Smooth muscle cell (in vitro differentiated cells): ENCODE results near the gene CLDN4. TPM values are rescaled to one million over a fixed set of nuclear protein-coding genes. Genes with fewer than 3 reads are reported as not detected.
"Not testable (repeated sequence)": the region's sequence is repeated elsewhere in the genome, so short reads cannot be mapped to it uniquely, and the experiment has no call there.

Source experiments
- DNase-seq: peaks from one replicate; lab custom pipeline; 2025; ENCODE audit not compliant: unreplicated experiment; lab: John Stamatoyannopoulos, UW
- H2AFZ ChIP-seq: fragments of 200-600 bp; sonication (generic); 2 replicates; pipeline ENCODE4 v1.6.0; 2016; ENCODE audit warnings: antibody characterized with exemption, low read depth, mild to moderate bottlenecking
- H3F3A ChIP-seq: fragments of 200-600 bp; sonication (generic); 2 replicates; pipeline ENCODE4 v1.6.0; 2017; ENCODE audit warnings: antibody characterized with exemption, low read depth
- H3K27ac ChIP-seq: fragments of 200-600 bp; sonication (generic); 2 replicates; pipeline ENCODE4 v1.5.1; 2016; ENCODE audit warnings: low read depth, mild to moderate bottlenecking
- H3K27me3 ChIP-seq: fragments of 200-600 bp; sonication (generic); 2 replicates; pipeline ENCODE4 v1.6.1; 2016; ENCODE audit warnings: low read depth, mild to moderate bottlenecking
- H3K36me3 ChIP-seq: fragments of 200-600 bp; sonication (generic); 2 replicates; pipeline ENCODE4 v1.5.1; 2016; ENCODE audit warnings: low read depth
- H3K4me1 ChIP-seq: fragments of 200-600 bp; sonication (generic); 2 replicates; pipeline ENCODE4 v1.5.1; 2016; ENCODE audit warnings: low read depth
- H3K4me2 ChIP-seq: fragments of 200-600 bp; sonication (generic); 2 replicates; pipeline ENCODE4 v1.6.0; 2016; ENCODE audit warnings: mild to moderate bottlenecking
- H3K4me3 ChIP-seq: fragments of 200-600 bp; sonication (generic); 2 replicates; pipeline ENCODE4 v1.5.1; 2016; ENCODE audit warnings: mild to moderate bottlenecking
- H3K79me2 ChIP-seq: fragments of 200-600 bp; sonication (generic); 2 replicates; pipeline ENCODE4 v1.6.0; 2016; ENCODE audit warnings: low read depth, mild to moderate bottlenecking
- H3K9ac ChIP-seq: fragments of 200-600 bp; sonication (generic); 2 replicates; pipeline ENCODE4 v1.6.0; 2016; ENCODE audit warnings: low read depth
- H3K9me3 ChIP-seq: fragments of 200-600 bp; sonication (generic); replicated peaks from 2 replicates; pipeline ENCODE4 v1.5.1; 2016; ENCODE audit warnings: low read depth
- H4K20me1 ChIP-seq: fragments of 200-600 bp; sonication (generic); 2 replicates; pipeline ENCODE4 v1.6.0; 2016; ENCODE audit warnings: low read depth
- CTCF ChIP-seq: fragments of 200-600 bp; sonication (generic); IDR thresholded peaks from 2 replicates; pipeline ENCODE4 v1.5.1; 2017; ENCODE audit warnings: borderline replicate concordance, mild to moderate bottlenecking, antibody characterized with exemption; ENCODE audit not compliant: insufficient read depth, poor library complexity, severe bottlenecking
- WGBS: methylation state at CpG from one replicate; pipeline ENCODE4 v1.1.7; 2016; ENCODE audit warnings: low lambda C conversion rate; 5-methylcytosine and 5-hydroxymethylcytosine counted together
- polyA plus RNA-seq: library from polyadenylated mRNA; unstranded; fragments of >200 nt; fragmentation: Nextera tagmentation; extraction: Ambion mirVana; gene quantifications from 2 replicates; pipeline ENCODE4 v1.2.1, GENCODE V29; 2016
- total RNA-seq: library from RNA; depleted of rRNA; stranded (reverse); fragments of >200 nt; gene quantifications from 2 replicates; pipeline ENCODE4 v1.2.3, GENCODE V29; 2014

The CLDN4 gene
- 83.7 and 109 TPM in 2 replicates for total RNA-seq
- polyA plus RNA-seq = 63.5 and 429 TPM in 2 replicates

DNA sequence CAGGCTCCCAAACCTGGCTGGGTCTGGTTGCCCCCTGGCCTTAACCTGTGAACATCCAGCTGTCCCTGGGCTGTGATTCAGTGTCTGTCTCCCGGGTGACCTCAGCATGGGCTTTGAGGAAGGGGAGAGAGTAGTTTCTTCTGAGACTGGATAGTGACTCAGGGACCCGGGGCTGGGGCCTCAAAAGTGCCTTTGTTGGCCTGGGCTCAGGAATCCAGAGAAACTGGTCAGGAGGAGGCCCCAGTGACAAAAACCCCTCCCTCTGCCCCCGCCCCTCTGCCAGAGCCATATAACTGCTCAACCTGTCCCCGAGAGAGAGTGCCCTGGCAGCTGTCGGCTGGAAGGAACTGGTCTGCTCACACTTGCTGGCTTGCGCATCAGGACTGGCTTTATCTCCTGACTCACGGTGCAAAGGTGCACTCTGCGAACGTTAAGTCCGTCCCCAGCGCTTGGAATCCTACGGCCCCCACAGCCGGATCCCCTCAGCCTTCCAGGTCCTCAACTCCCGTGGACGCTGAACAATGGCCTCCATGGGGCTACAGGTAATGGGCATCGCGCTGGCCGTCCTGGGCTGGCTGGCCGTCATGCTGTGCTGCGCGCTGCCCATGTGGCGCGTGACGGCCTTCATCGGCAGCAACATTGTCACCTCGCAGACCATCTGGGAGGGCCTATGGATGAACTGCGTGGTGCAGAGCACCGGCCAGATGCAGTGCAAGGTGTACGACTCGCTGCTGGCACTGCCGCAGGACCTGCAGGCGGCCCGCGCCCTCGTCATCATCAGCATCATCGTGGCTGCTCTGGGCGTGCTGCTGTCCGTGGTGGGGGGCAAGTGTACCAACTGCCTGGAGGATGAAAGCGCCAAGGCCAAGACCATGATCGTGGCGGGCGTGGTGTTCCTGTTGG, at the start of gene CLDN4:
Gene CLDN4 (plus strand): TSS at position 316 of the 903 bp plus-strand sequence. CDS start 206 bp downstream, at position 522.
- WGBS = 54% methylated on average over 42 of the region's 42 CpGs
- H3K9me3 ChIP-seq = no peaks in the 10 kb centered on the region

GRCh38 chr7:73786588-73786987, 44.2 kb upstream of the CLDN4 start:
- Histone ChIP-seq H3K27me3 (no peaks in the 10 kb centered on the region), H2AFZ (no peak overlapping the region), H3K9me3 (no peaks in the 10 kb centered on the region), H3K4me3 (no peak overlapping the region), H4K20me1 (no peaks in the 10 kb centered on the region), H3F3A (no peaks in the 10 kb centered on the region), H3K4me2 (no peak overlapping the region), H3K27ac (no peak overlapping the region), H3K79me2 (no peaks in the 10 kb centered on the region), H3K9ac (no peak overlapping the region), H3K36me3 (no peaks in the 10 kb centered on the region), H3K4me1 (no peaks in the 10 kb centered on the region)
- 91% methylated on average over 1 of the region's 1 CpG for WGBS
- no peak for DNase-seq
- TF ChIP-seq CTCF = no peak

More for the DNA sequence above, at the start of gene CLDN4:
- Histone ChIP-seq H3K4me1 (peaks cover 7% of the 10 kb centered on the region), H3F3A (no peaks in the 10 kb centered on the region), H3K36me3 (no peaks in the 10 kb centered on the region), H3K27ac (peak within 1 kb of the TSS; percentile 97), H3K4me2 (peak within 1 kb of the TSS; percentile 75), H3K9ac (peak within 1 kb of the TSS; percentile 92), H3K27me3 (no peaks in the 10 kb centered on the region), H3K4me3 (peak within 1 kb of the TSS; percentile 60), H2AFZ (no peak within 1 kb of the TSS), H3K79me2 (no peaks in the 10 kb centered on the region), H4K20me1 (peaks cover 4% of the 10 kb centered on the region)
- TF ChIP-seq CTCF = no peak
- no peak for DNase-seq

GRCh38 chr7:73787786-73788048, 43.1 kb upstream of the CLDN4 start:
- not testable (repeated sequence) for H3K27ac ChIP-seq
- WGBS = 90% methylated on average over 1 of the region's 1 CpG

GRCh38 chr7:73789051-73789450, 41.7 kb upstream of the CLDN4 start:
- no peak for TF ChIP-seq CTCF
- 95% methylated on average over 4 of the region's 4 CpGs for WGBS
- no peak overlapping the region for H3K4me2 ChIP-seq
- H3K4me3 ChIP-seq = no peak overlapping the region
- no peak overlapping the region for H3K27ac ChIP-seq
- H2AFZ ChIP-seq = no peak overlapping the region
- no peak for DNase-seq
- no peaks in the 10 kb centered on the region for H4K20me1 ChIP-seq
- H3K9ac ChIP-seq = no peak overlapping the region
- H3K4me1 ChIP-seq = no peaks in the 10 kb centered on the region
- H3F3A ChIP-seq = no peaks in the 10 kb centered on the region
- H3K9me3 ChIP-seq = no peaks in the 10 kb centered on the region
- no peaks in the 10 kb centered on the region for H3K27me3 ChIP-seq
- H3K79me2 ChIP-seq = no peaks in the 10 kb centered on the region
- no peaks in the 10 kb centered on the region for H3K36me3 ChIP-seq

More at GRCh38 chr7:73787786-73788048, 43.1 kb upstream of the CLDN4 start:
- H3K4me2 ChIP-seq, H3K9ac ChIP-seq, H3K36me3 ChIP-seq, H3K27me3 ChIP-seq, H3K9me3 ChIP-seq, H3K79me2 ChIP-seq, DNase-seq, H2AFZ ChIP-seq, H3F3A ChIP-seq, H4K20me1 ChIP-seq, H3K4me3 ChIP-seq, H3K4me1 ChIP-seq: not testable (repeated sequence)

GRCh38 chr7:73791170-73791690, 39.6 kb upstream of the CLDN4 start:
- H3F3A ChIP-seq, H4K20me1 ChIP-seq, H3K4me1 ChIP-seq, H3K9me3 ChIP-seq, H3K9ac ChIP-seq, H3K27ac ChIP-seq, H2AFZ ChIP-seq, DNase-seq, H3K79me2 ChIP-seq, H3K4me2 ChIP-seq, H3K36me3 ChIP-seq, H3K27me3 ChIP-seq, H3K4me3 ChIP-seq: not testable (repeated sequence)
- WGBS = 95% methylated on average over 6 of the region's 7 CpGs

- H3K27me3 ChIP-seq, H3K9ac ChIP-seq: not testable (repeated sequence)
Measured at GRCh38 chr7:73795188-73795587, 35.6 kb upstream of the CLDN4 start.

More at GRCh38 chr7:73795188-73795587, 35.6 kb upstream of the CLDN4 start:
- not testable (repeated sequence) for H3K36me3 ChIP-seq, H3F3A ChIP-seq, H3K4me3 ChIP-seq, H3K9me3 ChIP-seq, H2AFZ ChIP-seq, H3K4me1 ChIP-seq, H3K79me2 ChIP-seq, H4K20me1 ChIP-seq, H3K27ac ChIP-seq, DNase-seq, H3K4me2 ChIP-seq
